Trophoblast cell (in vitro differentiated cells and primary cell): ENCODE data around the gene AP1S3.

ENCODE experiments used
- DNase-seq, 2 donors: peaks; one replicate each; pipeline ENCODE4 v3.0.0-alpha.2; 2016
- H2AFZ ChIP-seq: 2 replicates; pipeline ENCODE4 v1.6.1; 2013; ENCODE audit warnings: low read length, moderate library complexity, mild to moderate bottlenecking; ENCODE audit not compliant: insufficient read depth, poor library complexity
- H2AK5ac ChIP-seq: 2 replicates; pipeline ENCODE4 v1.6.1; 2013; ENCODE audit warnings: mild to moderate bottlenecking, low read length
- H2BK120ac ChIP-seq: 2 replicates; pipeline ENCODE4 v1.6.1; 2013; ENCODE audit warnings: low read length, mild to moderate bottlenecking, moderate library complexity; ENCODE audit not compliant: insufficient read depth, poor library complexity
- H2BK12ac ChIP-seq: 2 replicates; pipeline ENCODE4 v1.6.1; 2013; ENCODE audit warnings: mild to moderate bottlenecking, low read length, moderate library complexity
- H2BK5ac ChIP-seq: 2 replicates; pipeline ENCODE4 v1.6.1; 2013; ENCODE audit warnings: low read length, low read depth, moderate library complexity, mild to moderate bottlenecking; ENCODE audit not compliant: poor library complexity
- H3K14ac ChIP-seq: 2 replicates; pipeline ENCODE4 v1.6.1; 2013; ENCODE audit warnings: mild to moderate bottlenecking, low read length
- H3K18ac ChIP-seq: 2 replicates; pipeline ENCODE4 v1.6.1; 2013; ENCODE audit warnings: mild to moderate bottlenecking, low read length
- H3K23ac ChIP-seq: 2 replicates; pipeline ENCODE4 v1.6.1; 2013; ENCODE audit warnings: low read length
- H3K27ac ChIP-seq: 2 replicates; pipeline ENCODE4 v1.5.1; 2013; ENCODE audit warnings: low read depth, mild to moderate bottlenecking, inconsistent platforms, low read length, moderate library complexity
- H3K27me3 ChIP-seq: 2 replicates; pipeline ENCODE4 v1.6.1; 2013; ENCODE audit warnings: inconsistent platforms, mild to moderate bottlenecking, low read length, moderate library complexity; ENCODE audit not compliant: insufficient read depth
- H3K36me3 ChIP-seq, 2 experiments: 1 replicate in 1 of 2; 2 replicates in 1 of 2; pipeline ENCODE4 v1.6.1; 2013; ENCODE audit warnings: low read length in 2 of 2, mild to moderate bottlenecking in 2 of 2, moderate library complexity in 1 of 2; ENCODE audit not compliant: insufficient read depth in 2 of 2, control insufficient read depth in 1 of 2
- H3K4ac ChIP-seq: 2 replicates; pipeline ENCODE4 v1.6.1; 2013; ENCODE audit warnings: low read depth, mild to moderate bottlenecking, low read length, moderate library complexity
- H3K4me1 ChIP-seq, 2 experiments: 1 replicate in 1 of 2; 2 replicates in 1 of 2; pipeline ENCODE4 v1.6.1; 2013; ENCODE audit warnings: low read length in 2 of 2, mild to moderate bottlenecking in 2 of 2, moderate library complexity in 1 of 2; ENCODE audit not compliant: insufficient read depth in 2 of 2, control insufficient read depth in 1 of 2
- H3K4me2 ChIP-seq: 2 replicates; pipeline ENCODE4 v1.6.1; 2013; ENCODE audit warnings: inconsistent platforms, mild to moderate bottlenecking, low read length, moderate library complexity
- H3K4me3 ChIP-seq: 2 replicates; pipeline ENCODE4 v1.5.1; 2013; ENCODE audit warnings: mild to moderate bottlenecking, low read depth, low read length, inconsistent platforms
- H3K79me1 ChIP-seq: one replicate; pipeline ENCODE4 v1.6.1; 2013; ENCODE audit warnings: low read length
- H3K79me2 ChIP-seq: 2 replicates; pipeline ENCODE4 v1.6.1; 2013; ENCODE audit warnings: low read length, mild to moderate bottlenecking; ENCODE audit not compliant: control insufficient read depth, insufficient read depth, poor library complexity
- H3K9ac ChIP-seq: 2 replicates; pipeline ENCODE4 v1.6.1; 2013; ENCODE audit warnings: mild to moderate bottlenecking, low read length
- H3K9me3 ChIP-seq: 2 replicates; pipeline ENCODE4 v1.6.1; 2013; ENCODE audit warnings: low read depth, mild to moderate bottlenecking, control low read depth, inconsistent platforms, low read length; ENCODE audit not compliant: insufficient read depth
- H4K12ac ChIP-seq: 2 replicates; pipeline ENCODE4 v1.6.1; 2013; ENCODE audit warnings: low read depth, mild to moderate bottlenecking, low read length, moderate library complexity
- H4K8ac ChIP-seq: 2 replicates; pipeline ENCODE4 v1.6.1; 2013; ENCODE audit warnings: low read depth, mild to moderate bottlenecking, low read length, moderate library complexity
- H4K91ac ChIP-seq: one replicate; pipeline ENCODE4 v1.6.1; 2013; ENCODE audit warnings: low read depth, mild to moderate bottlenecking, low read length, moderate library complexity
- WGBS: extraction: QIAGEN DNeasy Blood & Tissue Kit; methylation state at CpG from one replicate; pipeline ENCODE4 v1.1.7; 2013; ENCODE audit warnings: missing lambda C conversion rate; ENCODE audit not compliant: insufficient read length, insufficient coverage; ENCODE audit errors: extremely low coverage; 5-methylcytosine and 5-hydroxymethylcytosine counted together

The AP1S3 gene

DNA sequence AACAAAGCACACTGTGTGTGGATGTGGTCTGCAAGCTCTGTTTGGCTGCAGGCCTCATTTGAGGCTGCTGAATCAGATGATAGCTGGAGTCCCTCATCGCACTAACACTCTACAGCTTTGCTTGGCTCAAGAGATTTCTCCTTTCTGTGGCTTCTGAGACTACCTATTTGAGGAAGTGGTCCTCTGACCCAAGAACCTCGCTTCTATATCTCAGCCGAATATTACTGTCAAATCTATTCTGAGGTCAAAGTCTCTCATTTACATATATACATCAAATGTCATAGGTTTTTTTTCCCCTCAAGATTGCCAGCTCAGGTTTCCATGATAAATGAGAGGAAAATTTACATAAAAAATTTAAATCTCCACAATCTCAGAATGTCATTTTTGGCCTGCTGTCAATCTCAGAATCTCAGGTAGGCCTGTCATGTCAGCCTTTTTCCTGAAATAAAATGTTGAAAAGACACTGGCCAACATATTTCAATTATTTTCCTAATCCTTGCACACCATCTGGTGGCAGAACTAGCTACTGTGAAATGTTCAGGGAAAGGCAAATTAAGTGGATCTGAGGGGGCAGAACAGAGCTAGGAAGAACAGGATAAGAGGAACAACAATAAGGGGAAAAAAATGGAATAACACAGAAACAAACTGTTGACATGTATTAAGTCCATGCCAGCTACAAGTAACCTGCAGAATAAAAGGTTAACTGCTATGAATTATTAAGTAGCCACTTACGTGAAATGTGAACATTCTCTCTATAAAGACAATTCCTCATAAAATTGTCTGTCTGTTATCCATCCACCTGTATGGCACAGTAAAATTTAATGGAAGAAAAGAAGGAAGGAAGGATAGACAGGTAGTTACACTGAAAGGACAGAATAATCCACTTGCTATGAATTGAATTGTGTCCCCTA, 39.3 kb downstream of the AP1S3 start:
- Histone ChIP-seq H4K91ac (no peak overlapping the region), H2BK5ac (no peak overlapping the region), H4K12ac (no peak overlapping the region), H2AFZ (no peak overlapping the region), H2BK120ac (no peak overlapping the region), H3K79me2 (no peaks in the 10 kb centered on the region), H3K27ac (no peak overlapping the region), H3K4me1 (no peaks in the 10 kb centered on the region), H2AK5ac (no peak overlapping the region), H3K18ac (no peak overlapping the region), H3K36me3 (no peaks in the 10 kb centered on the region), H3K79me1 (no peaks in the 10 kb centered on the region), H3K23ac (no peak overlapping the region), H3K9me3 (no peaks in the 10 kb centered on the region), H3K27me3 (no peaks in the 10 kb centered on the region), H4K8ac (no peak overlapping the region), H3K9ac (no peak overlapping the region), H3K4ac (no peak overlapping the region), H3K4me3 (no peak overlapping the region), H3K14ac (no peak overlapping the region), H3K4me2 (no peak overlapping the region), H2BK12ac (no peak overlapping the region)
- DNase-seq: peak; percentile 12 to 62
- WGBS: no CpG with 5 or more reads among the region's 4 CpGs

DNA sequence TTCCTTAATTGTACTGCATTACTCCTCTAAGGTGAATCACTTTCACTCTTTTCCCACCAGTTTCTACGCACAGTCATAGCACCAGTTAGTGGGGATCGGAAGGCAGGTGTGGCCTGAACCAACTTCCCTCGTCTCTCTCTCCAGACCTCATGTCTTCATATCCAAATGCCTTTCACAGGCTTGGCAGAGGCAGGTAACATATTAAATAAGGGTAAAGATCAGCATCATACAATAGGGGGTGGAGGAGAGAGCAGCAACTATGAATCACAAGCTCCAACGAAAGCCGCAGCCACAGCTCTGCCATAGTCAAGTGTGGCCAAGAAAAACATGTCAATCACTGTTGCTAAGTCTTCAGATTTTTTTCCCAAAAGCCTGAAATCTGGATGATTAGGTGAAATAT, 40.3 kb downstream of the AP1S3 start:
- H3K4me2 ChIP-seq: no peak overlapping the region
- no peak overlapping the region for H2BK5ac ChIP-seq
- H4K12ac ChIP-seq: no peak overlapping the region
- no peak overlapping the region for H3K14ac ChIP-seq
- H3K27ac ChIP-seq: no peak overlapping the region
- no peak overlapping the region for H3K23ac ChIP-seq
- no peaks in the 10 kb centered on the region for H3K36me3 ChIP-seq
- no peak overlapping the region for H3K18ac ChIP-seq
- H2BK12ac ChIP-seq: no peak overlapping the region
- no peak overlapping the region for H4K8ac ChIP-seq
- WGBS: no CpG with 5 or more reads among the region's 5 CpGs
- no peak overlapping the region for H2AFZ ChIP-seq
- no peaks in the 10 kb centered on the region for H3K79me1 ChIP-seq
- no peak overlapping the region for H3K9ac ChIP-seq
- H3K4ac ChIP-seq: no peak overlapping the region
- no peaks in the 10 kb centered on the region for H3K79me2 ChIP-seq
- peak overlapping the region; percentile 24 for H4K91ac ChIP-seq
- no peaks in the 10 kb centered on the region for H3K27me3 ChIP-seq
- no peaks in the 10 kb centered on the region for H3K9me3 ChIP-seq
- H3K4me3 ChIP-seq: no peak overlapping the region
- DNase-seq: no peak
- H2BK120ac ChIP-seq: no peak overlapping the region
- no peak overlapping the region for H2AK5ac ChIP-seq
- no peaks in the 10 kb centered on the region for H3K4me1 ChIP-seq

DNA sequence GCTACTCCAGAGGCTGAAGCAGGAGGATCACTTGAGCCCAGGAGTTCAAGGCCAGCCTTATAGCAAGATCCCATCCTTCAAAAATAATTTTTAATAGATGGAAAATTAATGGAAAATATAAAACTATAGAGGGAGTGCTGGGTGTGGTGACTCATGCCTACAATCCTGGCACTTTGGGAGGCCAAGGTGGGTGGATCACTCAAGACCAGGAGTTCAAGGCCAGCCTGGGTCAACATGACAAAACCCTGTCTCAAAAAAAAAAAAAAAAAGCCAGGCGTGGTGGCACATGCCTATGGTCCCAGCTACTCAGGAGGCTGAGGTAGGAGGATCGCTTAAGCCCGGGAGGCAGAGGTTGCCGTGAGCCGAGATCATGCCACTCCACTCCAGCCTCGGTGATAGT, 48.0 kb downstream of the AP1S3 start:
- Histone ChIP-seq H3K4ac (no peak overlapping the region), H3K9ac (no peak overlapping the region), H3K4me2 (no peak overlapping the region), H3K9me3 (no peaks in the 10 kb centered on the region), H2BK120ac (no peak overlapping the region), H3K27me3 (no peaks in the 10 kb centered on the region), H3K36me3 (no peaks in the 10 kb centered on the region), H2AK5ac (no peak overlapping the region), H4K8ac (no peak overlapping the region), H3K79me1 (peaks cover 2% of the 10 kb centered on the region), H3K27ac (no peak overlapping the region), H2BK5ac (no peak overlapping the region), H3K14ac (no peak overlapping the region), H4K91ac (no peak overlapping the region), H2AFZ (no peak overlapping the region), H3K4me3 (no peak overlapping the region), H3K23ac (no peak overlapping the region), H3K79me2 (no peaks in the 10 kb centered on the region), H4K12ac (no peak overlapping the region), H3K4me1 (no peaks in the 10 kb centered on the region), H3K18ac (no peak overlapping the region), H2BK12ac (no peak overlapping the region)
- WGBS: no CpG with 5 or more reads among the region's 6 CpGs
- no peak for DNase-seq

DNA sequence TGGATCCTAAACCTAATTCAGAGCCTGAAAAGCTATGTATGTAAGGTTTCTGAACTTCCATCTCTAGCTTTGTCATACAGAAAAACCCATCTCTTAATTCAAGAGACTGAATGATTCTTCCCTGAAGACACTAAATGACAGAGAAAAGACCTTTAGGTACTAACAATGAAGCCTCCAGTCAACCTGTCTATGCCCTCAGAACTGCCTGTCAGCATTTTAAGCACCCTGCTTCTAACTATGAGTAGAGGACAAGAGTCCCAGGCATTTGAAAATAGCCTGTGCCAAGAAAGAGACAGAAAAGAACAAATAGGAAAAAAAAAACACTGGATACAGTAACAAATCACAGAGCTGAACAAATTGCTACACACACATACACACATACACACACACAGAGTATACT, 48.6 kb downstream of the AP1S3 start:
- no peak overlapping the region for H3K18ac ChIP-seq
- no peak overlapping the region for H2BK120ac ChIP-seq
- H3K23ac ChIP-seq: no peak overlapping the region
- H3K36me3 ChIP-seq: no peaks in the 10 kb centered on the region
- no peak overlapping the region for H4K12ac ChIP-seq
- no peak overlapping the region for H3K4me2 ChIP-seq
- H2BK5ac ChIP-seq: no peak overlapping the region
- no peaks in the 10 kb centered on the region for H3K79me2 ChIP-seq
- no peaks in the 10 kb centered on the region for H3K27me3 ChIP-seq
- H3K4ac ChIP-seq: no peak overlapping the region
- no peak overlapping the region for H2AK5ac ChIP-seq
- H3K4me3 ChIP-seq: no peak overlapping the region
- peaks cover 2 to 3% of the 10 kb centered on the region in 2 experiments for H3K4me1 ChIP-seq
- DNase-seq: no peak
- no peak overlapping the region for H3K14ac ChIP-seq
- no peak overlapping the region for H3K9ac ChIP-seq
- no peak overlapping the region for H4K8ac ChIP-seq
- H2AFZ ChIP-seq: no peak overlapping the region
- no peak overlapping the region for H2BK12ac ChIP-seq
- peaks cover 5% of the 10 kb centered on the region for H3K79me1 ChIP-seq
- H3K27ac ChIP-seq: no peak overlapping the region
- no peak overlapping the region for H4K91ac ChIP-seq
- no peaks in the 10 kb centered on the region for H3K9me3 ChIP-seq
